IMR-90 (cell line): Measurements from ENCODE around the gene EIF2AK2. TPM values are rescaled to one million over a fixed set of nuclear protein-coding genes. Genes with fewer than 3 reads are reported as not detected.

Experiments used
- ATAC-seq: fragments of 200-7000 bp; cut with Tn5 transposase; 2 replicates; pipeline ENCODE4 v1.9.1; 2020; ENCODE audit warnings: low read depth, mild to moderate bottlenecking, moderate library complexity
- BruUV-seq: library from RNA; stranded (reverse); fragments of 400-500 nt; replicated peaks from 2 replicates; lab custom pipeline; 2021; lab: Mats Ljungman, UMichigan
- CTCF ChIA-PET: fragments of 300-600 bp; formaldehyde crosslinking; extraction: SDS; loops from one replicate; lab custom pipeline; 2021; ENCODE audit warnings: antibody characterized with exemption; lab: Yijun Ruan, JAX
- POLR2A ChIA-PET: fragments of 300-600 bp; sonication (Branson Sonifier 250); formaldehyde crosslinking; loops from one replicate; lab custom pipeline; 2022; ENCODE audit warnings: antibody characterized with exemption; ENCODE audit not compliant: unreplicated experiment; lab: Charles Lee
- DNase-seq: peaks from one replicate; pipeline ENCODE4 v3.0.0; 2013
- H2AFZ ChIP-seq: replicated peaks from 2 replicates; pipeline ENCODE3; 2013; ENCODE audit warnings: low read length, mild to moderate bottlenecking; ENCODE audit not compliant: poor library complexity
- H2AK5ac ChIP-seq: 2 replicates; pipeline ENCODE4 v1.6.1; 2013; ENCODE audit warnings: low read depth, low read length, inconsistent platforms
- H2AK9ac ChIP-seq: replicated peaks from 2 replicates; pipeline ENCODE3; 2013; ENCODE audit warnings: mild to moderate bottlenecking, low read depth, low read length, moderate library complexity; ENCODE audit not compliant: poor library complexity
- H2BK120ac ChIP-seq: 2 replicates; pipeline ENCODE4 v1.6.1; 2013; ENCODE audit warnings: low read depth, low read length, inconsistent platforms
- H2BK15ac ChIP-seq: 3 replicates; pipeline ENCODE4 v1.6.1; 2013; ENCODE audit warnings: low read depth, low read length, inconsistent platforms
- H2BK20ac ChIP-seq: 2 replicates; pipeline ENCODE4 v1.6.1; 2013; ENCODE audit warnings: low read depth, mild to moderate bottlenecking, inconsistent platforms, low read length, moderate library complexity
- H2BK5ac ChIP-seq: 2 replicates; pipeline ENCODE4 v1.6.1; 2013; ENCODE audit warnings: mild to moderate bottlenecking, low read depth, low read length, inconsistent platforms; ENCODE audit not compliant: poor library complexity, severe bottlenecking
- H3K14ac ChIP-seq: replicated peaks from 2 replicates; pipeline ENCODE4 v1.6.1; 2013; ENCODE audit warnings: low read depth, low read length, inconsistent platforms
- H3K18ac ChIP-seq: 2 replicates; pipeline ENCODE4 v1.6.1; 2013; ENCODE audit warnings: low read depth, low read length, control low read depth
- H3K23ac ChIP-seq: 2 replicates; pipeline ENCODE4 v1.6.1; 2013; ENCODE audit warnings: low read depth, low read length, inconsistent platforms
- H3K27ac ChIP-seq: 2 replicates; pipeline ENCODE4 v1.5.1; 2013; ENCODE audit warnings: mild to moderate bottlenecking, control low read depth, low read length; ENCODE audit not compliant: insufficient read depth
- H3K27me3 ChIP-seq: 2 replicates; pipeline ENCODE4 v1.6.1; 2013; ENCODE audit warnings: low read length; ENCODE audit not compliant: control insufficient read depth, insufficient read depth
- H3K36me3 ChIP-seq: 2 replicates; pipeline ENCODE4 v1.6.1; 2013; ENCODE audit warnings: low read length, mixed read lengths; ENCODE audit not compliant: control insufficient read depth, insufficient read depth
- H3K4ac ChIP-seq: 2 replicates; pipeline ENCODE4 v1.6.1; 2013; ENCODE audit warnings: low read depth, low read length, inconsistent platforms
- H3K4me1 ChIP-seq: 2 replicates; pipeline ENCODE4 v1.6.1; 2013; ENCODE audit warnings: low read length, mixed read lengths; ENCODE audit not compliant: control insufficient read depth, insufficient read depth
- H3K4me2 ChIP-seq: 2 replicates; pipeline ENCODE4 v1.6.1; 2013; ENCODE audit warnings: low read depth, mild to moderate bottlenecking, control low read depth, low read length, moderate library complexity
- H3K4me3 ChIP-seq: 2 replicates; pipeline ENCODE4 v1.5.1; 2013; ENCODE audit warnings: low read depth, mild to moderate bottlenecking, control low read depth, low read length, moderate library complexity; ENCODE audit not compliant: insufficient read depth
- H3K56ac ChIP-seq: 2 replicates; pipeline ENCODE4 v1.6.1; 2013; ENCODE audit warnings: low read length, inconsistent platforms; ENCODE audit not compliant: insufficient read depth; ENCODE audit errors: extremely low read depth
- H3K79me1 ChIP-seq, 2 experiments: 2 replicates each; pipeline ENCODE4 v1.6.1; 2013; ENCODE audit warnings: low read length in 2 of 2, inconsistent platforms in 1 of 2, low read depth in 1 of 2
- H3K9ac ChIP-seq: 2 replicates; pipeline ENCODE4 v1.6.1; 2013; ENCODE audit warnings: low read depth, low read length, control low read depth
- H3K9me1 ChIP-seq: 2 replicates; pipeline ENCODE4 v1.6.1; 2013; ENCODE audit warnings: low read length, inconsistent platforms; ENCODE audit not compliant: insufficient read depth
- H3K9me3 ChIP-seq: 2 replicates; pipeline ENCODE4 v1.6.1; 2013; ENCODE audit warnings: low read length; ENCODE audit not compliant: control insufficient read depth, insufficient read depth
- H4K20me1 ChIP-seq: 2 replicates; pipeline ENCODE4 v1.6.1; 2013; ENCODE audit warnings: low read length, inconsistent platforms; ENCODE audit not compliant: insufficient read depth
- H4K5ac ChIP-seq: 2 replicates; pipeline ENCODE4 v1.6.1; 2013; ENCODE audit warnings: mild to moderate bottlenecking, low read depth, low read length, control low read depth
- H4K8ac ChIP-seq, 2 experiments: 2 replicates each; pipeline ENCODE4 v1.6.1; 2013; ENCODE audit warnings: low read depth in 2 of 2, low read length in 2 of 2, control low read depth in 1 of 2, inconsistent platforms in 1 of 2
- H4K91ac ChIP-seq: 2 replicates; pipeline ENCODE4 v1.6.1; 2013; ENCODE audit warnings: low read depth, low read length, inconsistent platforms; ENCODE audit not compliant: insufficient read depth
- MAFK ChIP-seq: IDR thresholded peaks from 2 replicates; pipeline ENCODE4 v1.6.1; 2012; ENCODE audit warnings: low read depth, low read length, improper control_type of control experiment
- RCOR1 ChIP-seq: IDR thresholded peaks from 2 replicates; pipeline ENCODE4 v1.6.1; 2012; ENCODE audit warnings: mild to moderate bottlenecking, low read length, improper control_type of control experiment; ENCODE audit not compliant: insufficient replicate concordance
- SMC3 ChIP-seq: fragments of 150-350 bp; IDR thresholded peaks from 2 replicates; pipeline ENCODE4 v1.6.1; 2016; ENCODE audit warnings: low read depth, mild to moderate bottlenecking, antibody characterized with exemption, low read length, moderate library complexity
- WGBS, 2 experiments: methylation state at CpG; one replicate each; pipeline versions ENCODE4 v1.1.5 to v1.1.7; 2013; ENCODE audit warnings: missing lambda C conversion rate in 2 of 2; ENCODE audit not compliant: insufficient read length in 1 of 2; ENCODE audit errors: extremely low coverage in 2 of 2; 5-methylcytosine and 5-hydroxymethylcytosine counted together
- dilution Hi-C: fragments of 300-500 bp; cut with HindIII; formaldehyde crosslinking; loops from one replicate; pipeline ENCODE4 v1.14.3; 2018; ENCODE audit warnings: low sequenced_read_pairs; ENCODE audit not compliant: unreplicated experiment
- in situ Hi-C: fragments of 300-500 bp; cut with MboI; formaldehyde crosslinking; loops from 3 replicates; pipeline ENCODE4 v1.14.3; 2019; ENCODE audit warnings: low sequenced_read_pairs, inconsistent platforms, mixed read lengths
- intact Hi-C: fragments of 100-400 bp; cut with micrococcal nuclease; formaldehyde crosslinking; loops from 2 replicates; pipeline ENCODE4 v1.10.0; 2022
- polyA plus RNA-seq, 3 experiments: library from polyadenylated mRNA; depleted of rRNA; stranded (reverse); fragments of >200 nt; gene quantifications; 2 replicates each; pipeline ENCODE4 v1.2.3, GENCODE V29; 2012; ENCODE audit warnings: low replicate concordance in 1 of 3
- total RNA-seq: library from RNA; depleted of rRNA; stranded (reverse); fragments of >200 nt; gene quantifications from 2 replicates; pipeline ENCODE4 v1.2.3, GENCODE V29; 2012

The EIF2AK2 gene
- total and polyA plus RNA-seq, 2 of the 4 experiments (the other 2 are of a cell fraction) = 10.2 to 16.8 TPM

DNA sequence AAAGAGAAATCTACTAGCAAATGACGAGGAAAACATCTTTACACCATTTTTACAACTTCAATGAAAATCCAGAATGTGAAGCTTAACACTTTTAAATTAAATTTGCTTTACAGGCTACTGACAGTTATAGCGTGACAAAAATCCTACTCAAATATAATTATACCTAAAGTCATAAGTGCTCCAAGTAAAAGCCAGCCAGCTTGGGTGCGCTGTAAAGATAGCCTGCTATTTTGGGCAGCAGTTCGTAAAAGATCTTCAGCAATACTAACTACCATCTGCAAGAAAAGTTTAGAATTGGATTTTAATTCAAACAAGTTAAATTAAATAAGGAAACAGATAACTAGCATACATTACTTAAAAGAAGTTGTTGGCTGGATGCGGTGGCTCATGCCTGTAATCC is 95.0 kb downstream of the EIF2AK2 start:
- H2BK5ac ChIP-seq = no peak overlapping the region
- H3K4me1 ChIP-seq = peaks cover 2% of the 10 kb centered on the region; the same call in 1 of the 2 replicates
- H3K4me3 ChIP-seq = no peak overlapping the region
- POLR2A ChIA-PET = no interaction called here
- CTCF ChIA-PET = no interaction called here
- no peaks in the 10 kb centered on the region for H3K79me1 ChIP-seq
- no peak overlapping the region for H3K14ac ChIP-seq
- H2AFZ ChIP-seq = no peak overlapping the region
- ATAC-seq (no peak), DNase-seq (no peak)
- TF ChIP-seq RCOR1 (no peak), SMC3 (no peak), MAFK (no peak)
- H2BK120ac ChIP-seq = no peak overlapping the region
- H4K5ac ChIP-seq = no peak overlapping the region
- 100% methylated on average over 1 of the region's 5 CpGs; no CpG with 5 or more reads in 1 of the 2 experiments for WGBS, 2 experiments
- no peak overlapping the region for H2BK20ac ChIP-seq
- intact Hi-C loops = no loop called here
- BruUV-seq = no TSS peak
- H3K18ac ChIP-seq = no peak overlapping the region
- H2AK5ac ChIP-seq = no peak overlapping the region
- no peak overlapping the region for H3K4me2 ChIP-seq
- H2AK9ac ChIP-seq = no peak overlapping the region
- H4K91ac ChIP-seq = no peak overlapping the region
- no peak overlapping the region for H3K4ac ChIP-seq
- H3K27me3 ChIP-seq = no peaks in the 10 kb centered on the region
- H4K8ac ChIP-seq = no peak overlapping the region
- no peak overlapping the region for H3K9ac ChIP-seq
- in situ Hi-C loops = no loop called here
- H3K9me1 ChIP-seq = peaks cover 3% of the 10 kb centered on the region; the same call in 1 of the 2 replicates
- peaks cover 22% of the 10 kb centered on the region for H3K36me3 ChIP-seq
- H3K9me3 ChIP-seq = no peaks in the 10 kb centered on the region
- no peak overlapping the region for H3K27ac ChIP-seq
- no peak overlapping the region for H2BK15ac ChIP-seq
- H4K20me1 ChIP-seq = no peaks in the 10 kb centered on the region
- no peak overlapping the region for H3K56ac ChIP-seq
- dilution Hi-C loops = no loop called here
- H3K23ac ChIP-seq = no peak overlapping the region
